GM18909 (cell line): ENCODE data around the gene AKR1A1.
A peak's percentile ranks its signal among the peaks of the same experiment; 100 is the strongest.
"Not testable (repeated sequence)": the region's sequence is repeated elsewhere in the genome, so short reads cannot be mapped to it uniquely, and the experiment has no call there.

Source experiments
- ATAC-seq: cut with Tn5 transposase; IDR thresholded peaks from one replicate; pipeline ENCODE4 v1.9.1; 2021; ENCODE audit warnings: mild to moderate bottlenecking; ENCODE audit not compliant: unreplicated experiment, poor library complexity

Gene AKR1A1

GRCh38 chr1:45550401-45551351 is at the start of gene AKR1A1:
TSS of gene AKR1A1 (plus strand) at chr1:45550826. CDS start at chr1:45561795, 10,969 bp downstream.
- peak; percentile 87 for ATAC-seq

GRCh38 chr1:45501505-45501859 is 49.1 kb upstream of the AKR1A1 start:
- no peak for ATAC-seq

GRCh38 chr1:45503462-45504360 is 46.9 kb upstream of the AKR1A1 start:
- ATAC-seq, result no peak

GRCh38 chr1:45507195-45507594 is 43.4 kb upstream of the AKR1A1 start:
- no peak for ATAC-seq

GRCh38 chr1:45507893-45508292 is 42.7 kb upstream of the AKR1A1 start:
- no peak for ATAC-seq

- no peak for ATAC-seq
These were observed 42.1 kb upstream of the AKR1A1 start for GRCh38 chr1:45508295-45509151.

GRCh38 chr1:45510036-45510971 is 40.3 kb upstream of the AKR1A1 start:
- no peak for ATAC-seq

- no peak for ATAC-seq
These were observed 39.6 kb upstream of the AKR1A1 start for GRCh38 chr1:45510972-45511527.

- ATAC-seq, result no peak
These were observed 38.0 kb upstream of the AKR1A1 start for GRCh38 chr1:45512641-45513054.

- ATAC-seq, result not testable (repeated sequence)
These were observed 36.9 kb upstream of the AKR1A1 start for GRCh38 chr1:45513532-45514260.

- ATAC-seq, result no peak
These were observed 34.6 kb upstream of the AKR1A1 start for GRCh38 chr1:45516036-45516435.

- no peak for ATAC-seq
These were observed 34.2 kb upstream of the AKR1A1 start for GRCh38 chr1:45516465-45516864.

GRCh38 chr1:45518366-45518765 is 32.3 kb upstream of the AKR1A1 start:
- ATAC-seq, result not testable (repeated sequence)

GRCh38 chr1:45518910-45519309 is 31.7 kb upstream of the AKR1A1 start:
- no peak for ATAC-seq

- not testable (repeated sequence) for ATAC-seq
These were observed 30.9 kb upstream of the AKR1A1 start for GRCh38 chr1:45519774-45520173.

GRCh38 chr1:45521413-45522323 is 29.0 kb upstream of the AKR1A1 start, which contains the start of gene PRDX1:
TSS of gene PRDX1 (minus strand) at chr1:45521884. CDS start at chr1:45519043, 2,841 bp downstream.
- peak; percentile 87 for ATAC-seq
